GM23338 (cell line): Measurements from ENCODE around the gene GSX1. TPM values are rescaled to one million over a fixed set of nuclear protein-coding genes. Genes with fewer than 3 reads are reported as not detected.

Experiments used
- ATAC-seq: fragments of 200-7000 bp; cut with Tn5 transposase; 3 replicates; pipeline ENCODE4 v1.9.1; 2020
- DNase-seq: peaks from one replicate; pipeline ENCODE4 v3.0.0-alpha.2; 2015; ENCODE audit warnings: low spot score
- H2AFZ ChIP-seq: fragments of 200-600 bp; sonication (generic); 2 replicates; pipeline ENCODE4 v1.8.0; 2016; ENCODE audit warnings: antibody characterized with exemption, mild to moderate bottlenecking, moderate library complexity
- H3F3A ChIP-seq: fragments of 200-600 bp; sonication (generic); replicated peaks from 2 replicates; pipeline ENCODE4 v1.8.0; 2017; ENCODE audit warnings: antibody characterized with exemption, mixed run types, low read depth
- H3K27ac ChIP-seq: fragments of 200-600 bp; sonication (generic); 2 replicates; pipeline ENCODE4 v1.6.1; 2016; ENCODE audit warnings: low read depth
- H3K27me3 ChIP-seq: fragments of 200-600 bp; sonication (generic); 2 replicates; pipeline ENCODE4 v1.8.0; 2016; ENCODE audit warnings: mild to moderate bottlenecking, mixed run types, moderate library complexity; ENCODE audit not compliant: insufficient read depth
- H3K36me3 ChIP-seq: fragments of 200-600 bp; sonication (generic); 2 replicates; pipeline ENCODE4 v1.8.0; 2016; ENCODE audit warnings: mild to moderate bottlenecking; ENCODE audit not compliant: insufficient read depth
- H3K4me1 ChIP-seq: fragments of 200-600 bp; sonication (generic); 2 replicates; pipeline ENCODE4 v1.8.0; 2016; ENCODE audit warnings: mild to moderate bottlenecking, moderate library complexity; ENCODE audit not compliant: insufficient read depth
- H3K4me2 ChIP-seq: fragments of 200-600 bp; sonication (generic); 2 replicates; pipeline ENCODE4 v1.7.1; 2017; ENCODE audit warnings: mixed run types
- H3K4me3 ChIP-seq: fragments of 200-600 bp; sonication (generic); 2 replicates; pipeline ENCODE4 v1.6.1; 2016; ENCODE audit warnings: mixed run types
- H3K79me2 ChIP-seq: fragments of 200-600 bp; sonication (generic); replicated peaks from 2 replicates; pipeline ENCODE4 v1.8.0; 2017; ENCODE audit warnings: mild to moderate bottlenecking; ENCODE audit not compliant: insufficient read depth
- H3K9me2 ChIP-seq: fragments of 200-600 bp; sonication (generic); 2 replicates; pipeline ENCODE4 v1.8.0; 2017; ENCODE audit not compliant: insufficient read depth
- H4K20me1 ChIP-seq: fragments of 200-600 bp; sonication (generic); replicated peaks from 2 replicates; pipeline ENCODE4 v1.8.0; 2017; ENCODE audit warnings: mild to moderate bottlenecking; ENCODE audit not compliant: insufficient read depth
- H3K27ac Mint-ChIP-seq: 2 replicates; pipeline ENCODE4 v1.8.0; 2020; ENCODE audit warnings: inconsistent platforms, mild to moderate bottlenecking, moderate library complexity, mixed read lengths
- H3K27me3 Mint-ChIP-seq: 3 replicates; pipeline ENCODE4 v1.8.0; 2022; ENCODE audit warnings: low read depth, mild to moderate bottlenecking, moderate library complexity, mixed read lengths, inconsistent platforms; ENCODE audit not compliant: insufficient read depth, poor library complexity
- H3K36me3 Mint-ChIP-seq: 3 replicates; pipeline ENCODE4 v1.8.0; 2021; ENCODE audit warnings: low read depth, mild to moderate bottlenecking, inconsistent platforms, moderate library complexity, mixed read lengths
- H3K4me1 Mint-ChIP-seq: 3 replicates; pipeline ENCODE4 v1.8.0; 2020; ENCODE audit warnings: mild to moderate bottlenecking, inconsistent platforms, mixed read lengths
- H3K4me3 Mint-ChIP-seq: 3 replicates; pipeline ENCODE4 v1.8.0; 2021; ENCODE audit warnings: moderate library complexity, mild to moderate bottlenecking, inconsistent platforms, mixed read lengths
- H3K9me3 Mint-ChIP-seq: 3 replicates; pipeline ENCODE4 v1.8.0; 2020; ENCODE audit warnings: moderate library complexity, mild to moderate bottlenecking, inconsistent platforms, mixed read lengths
- CREB1 ChIP-seq: fragments of 250-450 bp; sonication (Bioruptor Pico); IDR thresholded peaks from 2 replicates; pipeline ENCODE4 v1.5.0; 2020; ENCODE audit warnings: low read depth, mild to moderate bottlenecking, moderate library complexity
- CTCF ChIP-seq, 2 experiments: fragments of 200-600 bp in 1 of 2; sonication (generic) in 1 of 2; conservative IDR thresholded peaks; 2 replicates each; pipeline versions ENCODE4 v1.5.1 to v1.6.1; 2016 to 2017; ENCODE audit warnings: antibody characterized with exemption in 2 of 2, low read depth in 2 of 2, mild to moderate bottlenecking in 2 of 2, moderate library complexity in 1 of 2
- ETS1 ChIP-seq: IDR thresholded peaks from 2 replicates; pipeline ENCODE4 v1.6.1; 2016; ENCODE audit warnings: antibody characterized with exemption
- EZH2 ChIP-seq: fragments of 200-600 bp; sonication (generic); IDR thresholded peaks from one replicate; pipeline ENCODE4 v1.8.0; 2017; ENCODE audit warnings: antibody characterized with exemption, mild to moderate bottlenecking, low read depth; ENCODE audit not compliant: unreplicated experiment
- EZH2phosphoT487 ChIP-seq: fragments of 200-600 bp; sonication (generic); IDR thresholded peaks from one replicate; pipeline ENCODE4 v1.8.1; 2018; ENCODE audit warnings: antibody characterized with exemption; ENCODE audit not compliant: unreplicated experiment
- NANOG ChIP-seq: IDR thresholded peaks from 2 replicates; pipeline ENCODE4 v1.6.1; 2016; ENCODE audit warnings: antibody characterized with exemption, borderline replicate concordance
- ZNF331 ChIP-seq: fragments of 250-450 bp; sonication (Bioruptor Pico); IDR thresholded peaks from 2 replicates; pipeline ENCODE4 v1.5.0; 2020; ENCODE audit warnings: low read depth, mild to moderate bottlenecking, moderate library complexity
- polyA plus RNA-seq: library from polyadenylated mRNA; unstranded; fragments of >200 nt; fragmentation: Nextera tagmentation; extraction: Ambion mirVana; gene quantifications from 2 replicates; pipeline ENCODE4 v1.2.1, GENCODE V29; 2016
- total RNA-seq: library from RNA; depleted of rRNA; stranded (reverse); fragments of >200 nt; shearing (Covaris generic); gene quantifications from 2 replicates; pipeline ENCODE4 v1.2.3, GENCODE V29; 2014

GSX1 gene
- total and polyA plus RNA-seq, 2 experiments from 2014 or later = not detected

- Histone ChIP-seq H3F3A (peaks cover 25% of the 10 kb centered on the region), H3K36me3 (no peaks in the 10 kb centered on the region; the same call in 1 of the 2 replicates), H3K27ac (no peak overlapping the region), H3K4me1 (peaks cover 54% of the 10 kb centered on the region), H3K4me3 (peak overlapping the region; percentile 62), H2AFZ (peak overlapping the region; percentile 88), H3K27me3 (peaks cover 100% of the 10 kb centered on the region), H3K79me2 (no peaks in the 10 kb centered on the region), H3K9me2 (no peaks in the 10 kb centered on the region; the same call in 1 of the 2 replicates), H3K4me2 (peak overlapping the region; percentile 79), H4K20me1 (peaks cover 34% of the 10 kb centered on the region)
- Mint-ChIP-seq H3K27ac (no peak overlapping the region), H3K4me3 (peak overlapping the region; percentile 75), H3K4me1 (peaks cover 54% of the 10 kb centered on the region), H3K9me3 (no peaks in the 10 kb centered on the region; the same call in 1 of the 3 replicates), H3K27me3 (peaks cover 96% of the 10 kb centered on the region), H3K36me3 (peaks cover 3% of the 10 kb centered on the region; the same call in 1 of the 3 replicates)
- no peak for TF ChIP-seq EZH2phosphoT487
- no peak for TF ChIP-seq ZNF331
- peak; percentile 63 for TF ChIP-seq EZH2
- ATAC-seq (no peak; the same call in 2 of the 3 replicates), DNase-seq (peak; percentile 65)
Observed at GRCh38 chr13:27796544-27797227, 4.4 kb downstream of the GSX1 start.

DNA sequence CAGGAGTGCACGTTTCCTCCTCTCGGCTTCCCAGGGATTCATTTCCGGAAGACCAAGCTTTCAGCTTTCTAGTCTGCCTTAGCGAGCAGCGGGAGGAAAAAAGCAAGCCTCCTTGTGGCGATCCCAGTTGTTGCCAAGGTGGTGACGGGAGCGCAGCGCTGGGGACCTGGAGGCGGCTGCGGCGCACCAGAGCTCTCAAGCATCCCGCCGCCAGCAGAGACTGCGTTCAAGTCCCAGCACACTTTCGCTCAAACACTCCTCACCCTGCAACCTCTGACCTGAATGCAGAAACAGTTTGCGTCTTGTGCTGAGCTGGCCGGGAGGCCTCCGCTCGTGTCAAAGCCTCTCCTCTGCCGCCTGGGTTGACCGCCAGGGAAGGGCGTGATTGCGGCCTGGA lies 4.9 kb downstream of the GSX1 start:
- peak; percentile 95 for DNase-seq
- Mint-ChIP-seq H3K4me1 (peaks cover 48% of the 10 kb centered on the region), H3K9me3 (no peaks in the 10 kb centered on the region; the same call in 2 of the 3 replicates), H3K27ac (no peak overlapping the region), H3K4me3 (peak overlapping the region; percentile 75), H3K36me3 (peaks cover 3% of the 10 kb centered on the region; the same call in 1 of the 3 replicates), H3K27me3 (peaks cover 91% of the 10 kb centered on the region)
- H3K4me3 ChIP-seq = peak overlapping the region; percentile 62
- peaks cover 49% of the 10 kb centered on the region for H3K4me1 ChIP-seq
- no peaks in the 10 kb centered on the region; the same call in 1 of the 2 replicates for H3K36me3 ChIP-seq
- no peak overlapping the region for H3K27ac ChIP-seq
- TF ChIP-seq EZH2 (peak; percentile 89), CTCF (conservative IDR thresholded peaks at IDR 0.05; ENCODE audit: low read depth in 2 of 2) (peak; percentile 21 to 49), EZH2phosphoT487 (no peak)
- no peaks in the 10 kb centered on the region for H3K79me2 ChIP-seq
- peak overlapping the region; percentile 79 for H3K4me2 ChIP-seq
- peak; percentile 41 for ATAC-seq
- H4K20me1 ChIP-seq = peaks cover 34% of the 10 kb centered on the region
- peak overlapping the region; percentile 88 for H2AFZ ChIP-seq
- H3K9me2 ChIP-seq = peaks cover under 1% of the 10 kb centered on the region; the same call in 1 of the 2 replicates
- H3F3A ChIP-seq = peaks cover 20% of the 10 kb centered on the region
- peaks cover 100% of the 10 kb centered on the region for H3K27me3 ChIP-seq

DNA sequence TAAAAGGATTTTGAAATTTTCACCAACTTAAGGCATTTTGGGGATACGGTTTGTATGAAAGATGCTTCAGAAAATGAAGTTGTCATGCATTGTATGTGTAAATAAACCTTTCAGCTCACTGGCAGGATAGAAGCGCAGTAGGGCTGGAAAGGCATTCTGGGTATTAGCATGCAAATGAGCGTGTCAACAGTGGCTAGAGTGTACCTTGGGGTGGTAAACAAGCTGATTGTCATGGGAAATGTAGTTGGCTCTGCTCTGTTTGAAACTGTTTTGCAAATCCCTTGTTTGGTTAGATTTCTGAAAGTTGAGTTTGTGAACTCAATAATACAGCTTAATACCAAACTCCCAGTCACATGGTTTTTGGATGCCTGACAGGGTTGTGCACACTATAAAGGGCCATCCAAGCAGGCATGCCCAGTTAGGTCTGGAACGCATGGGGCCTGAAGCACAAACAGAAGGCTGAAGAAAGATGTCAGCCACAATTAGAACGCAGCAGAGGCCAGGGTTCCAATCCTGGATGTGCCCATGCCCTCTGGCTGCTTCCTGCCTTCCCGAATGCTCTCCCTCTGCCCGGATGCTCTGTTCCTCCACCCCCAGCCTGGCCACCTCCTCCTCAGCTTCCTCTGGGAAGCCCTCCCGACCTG lies 14.6 kb downstream of the GSX1 start:
- H3K4me1 Mint-ChIP-seq = peaks cover 32% of the 10 kb centered on the region
- Histone ChIP-seq H3K27ac (0 out of 2 replicates have a peak overlapping the region, but pooled peaks have one; percentile 5), H3F3A (peaks cover 4% of the 10 kb centered on the region; the same call in 1 of the 2 replicates), H3K4me1 (peaks cover 23% of the 10 kb centered on the region), H2AFZ (no peak overlapping the region; the same call in 1 of the 2 replicates), H3K79me2 (no peaks in the 10 kb centered on the region), H4K20me1 (no peaks in the 10 kb centered on the region), H3K36me3 (no peaks in the 10 kb centered on the region), H3K4me2 (peak overlapping the region; percentile 56), H3K9me2 (peaks cover 3% of the 10 kb centered on the region; the same call in 1 of the 2 replicates), H3K4me3 (peak overlapping the region; percentile 15; the same call in 1 of the 2 replicates), H3K27me3 (peaks cover 76% of the 10 kb centered on the region)
- peak overlapping the region; percentile 30; the same call in 2 of the 3 replicates for H3K4me3 Mint-ChIP-seq
- no peak overlapping the region for H3K27ac Mint-ChIP-seq
- H3K36me3 Mint-ChIP-seq = no peaks in the 10 kb centered on the region
- H3K27me3 Mint-ChIP-seq = peaks cover 21% of the 10 kb centered on the region
- ATAC-seq = peak; percentile 96
- DNase-seq = peak; percentile 81
- no peaks in the 10 kb centered on the region; the same call in 2 of the 3 replicates for H3K9me3 Mint-ChIP-seq
- peak; percentile 31; the same call in 1 of the 2 replicates for TF ChIP-seq ETS1
- peak; percentile 35; the same call in 1 of the 2 replicates for TF ChIP-seq NANOG
- TF ChIP-seq CREB1 = no peak
